HepG2 (cell line): ENCODE measurements around the gene STAG3. TPM values are rescaled to one million over a fixed set of nuclear protein-coding genes. Genes with fewer than 3 reads are reported as not detected.

Experiments
- ATAC-seq: fragments of 200-7000 bp; cut with Tn5 transposase; 3 replicates; pipeline ENCODE4 v1.9.1; 2020; ENCODE audit warnings: mild to moderate bottlenecking, moderate library complexity
- BruUV-seq: library from RNA; stranded (reverse); fragments of 400-500 nt; replicated peaks from 2 replicates; lab custom pipeline; 2021; lab: Mats Ljungman, UMichigan
- CTCF ChIA-PET: fragments of 300-600 bp; formaldehyde crosslinking; extraction: SDS; loops from one replicate; lab custom pipeline; 2021; ENCODE audit warnings: low total read pairs, inconsistent platforms, low intra/inter-chr PET ratio; lab: Yijun Ruan, JAX
- POLR2A ChIA-PET: fragments of 350-600 bp; sonication (Branson Sonifier 250); formaldehyde crosslinking; loops from one replicate; lab custom pipeline; 2020; ENCODE audit warnings: antibody characterized with exemption, inconsistent platforms; lab: Yijun Ruan, JAX
- DNase-seq: peaks from one replicate; pipeline ENCODE4 v3.0.0-alpha.2; 2015; ENCODE audit warnings: low spot score
- FAIRE-seq: peaks from 3 replicates; lab custom pipeline; 2011; peaks lifted over from hg19 to GRCh38; lab: Jason Lieb, UNC
- H2AFZ ChIP-seq: one replicate; pipeline ENCODE4 v1.6.1; 2011; ENCODE audit warnings: low read length, inconsistent platforms
- H3K27ac ChIP-seq: fragments of 300-600 bp; 3 replicates; pipeline ENCODE4 v1.8.0; 2011; ENCODE audit warnings: mixed run types, mild to moderate bottlenecking, mixed read lengths, low read length, inconsistent platforms; ENCODE audit not compliant: insufficient read depth; ENCODE audit errors: extremely low read length
- H3K27me3 ChIP-seq, 2 experiments: fragments of 200-600 bp in 1 of 2; 2 replicates in 1 of 2; 3 replicates in 1 of 2; pipeline versions ENCODE4 v1.6.0 to v1.8.0; 2011; ENCODE audit warnings: low read length in 2 of 2, mild to moderate bottlenecking in 2 of 2, moderate library complexity in 2 of 2, inconsistent platforms in 1 of 2; ENCODE audit not compliant: insufficient read depth in 2 of 2, control insufficient read depth in 1 of 2
- H3K36me3 ChIP-seq, 2 experiments: fragments of 200-600 bp in 1 of 2; replicated peaks in 1 of 2; 2 replicates in 1 of 2; 3 replicates in 1 of 2; pipeline versions ENCODE4 v1.5.1 to v1.8.0; 2011; ENCODE audit warnings: low read length in 2 of 2, inconsistent platforms in 1 of 2; ENCODE audit not compliant: insufficient read depth in 2 of 2, control insufficient read depth in 1 of 2
- H3K4me1 ChIP-seq: 2 replicates; pipeline ENCODE4 v1.5.1; 2012; ENCODE audit warnings: low read length, inconsistent platforms; ENCODE audit not compliant: insufficient read depth
- H3K4me2 ChIP-seq: 2 replicates; pipeline ENCODE4 v1.6.0; 2011; ENCODE audit warnings: low read depth, low read length, inconsistent platforms
- H3K4me3 ChIP-seq, 3 experiments: fragments of 200-600 bp in 1 of 3; sonication (generic), shearing (Covaris generic) in 1 of 3; replicated peaks in 1 of 3; 2 replicates each; pipeline ENCODE4 v1.5.1; 2011 to 2016; ENCODE audit warnings: low read length in 3 of 3, inconsistent platforms in 2 of 3, low read depth in 2 of 3, mild to moderate bottlenecking in 2 of 3, control low read depth in 1 of 3, mixed read lengths in 1 of 3; ENCODE audit not compliant: insufficient read depth in 1 of 3
- H3K79me2 ChIP-seq: one replicate; pipeline ENCODE4 v1.6.1; 2011; ENCODE audit warnings: low read length, inconsistent platforms; ENCODE audit not compliant: insufficient read depth
- H3K9ac ChIP-seq: 2 replicates; pipeline ENCODE4 v1.6.0; 2011; ENCODE audit warnings: mild to moderate bottlenecking, low read depth, low read length, inconsistent platforms; ENCODE audit not compliant: insufficient read depth
- H3K9me3 ChIP-seq: 2 replicates; pipeline ENCODE4 v1.5.1; 2012; ENCODE audit warnings: mild to moderate bottlenecking, low read length
- H4K20me1 ChIP-seq: 2 replicates; pipeline ENCODE4 v1.6.0; 2011; ENCODE audit warnings: inconsistent platforms, mild to moderate bottlenecking, low read length, moderate library complexity; ENCODE audit not compliant: insufficient read depth
- HMG20B ChIP-seq: conservative IDR thresholded peaks from 2 replicates; pipeline ENCODE4 v1.6.1; 2016; ENCODE audit warnings: missing genetic modification reagents, missing compliant biosample characterization
- PITX1 ChIP-seq: sonication (generic); formaldehyde crosslinking; IDR thresholded peaks from 2 replicates; pipeline ENCODE4 v1.5.1; 2020; ENCODE audit warnings: mild to moderate bottlenecking, missing genetic modification reagents
- ZBTB33 ChIP-seq: sonication (generic); formaldehyde crosslinking; IDR thresholded peaks from 2 replicates; pipeline ENCODE4 v1.4.0; 2020; ENCODE audit warnings: missing genetic modification reagents
- ZNF205 ChIP-seq: IDR thresholded peaks from 2 replicates; pipeline ENCODE4 v1.6.1; 2018; ENCODE audit warnings: missing biosample characterization, missing genetic modification reagents
- ZNF7 ChIP-seq: IDR thresholded peaks from 2 replicates; pipeline ENCODE4 v1.6.1; 2016; ENCODE audit warnings: missing biosample characterization, missing genetic modification reagents
- WGBS: methylation state at CpG from one replicate; pipeline ENCODE4 v1.1.6; 2017; ENCODE audit warnings: low lambda C conversion rate; 5-methylcytosine and 5-hydroxymethylcytosine counted together
- in situ Hi-C: cut with HindIII; loops from 2 replicates; pipeline ENCODE4 v1.10.0; 2017; ENCODE audit warnings: low pct_unique_long_range_greater_than_20kb; ENCODE audit not compliant: extremely low pct_ligation_motif_present
- intact Hi-C: fragments of 100-400 bp; cut with micrococcal nuclease; formaldehyde crosslinking; loops from one replicate; pipeline ENCODE4 v1.10.0; 2022; ENCODE audit not compliant: unreplicated experiment
- polyA plus RNA-seq, 8 experiments: library from polyadenylated mRNA; depleted of rRNA in 3 of 8; stranded (reverse) in 7 of 8; unstranded in 1 of 8; fragments of >200 nt; fragmentation: Illumina TruSeq in 4 of 8; extraction: Trizol in 4 of 8; gene quantifications; 2 replicates each; pipeline versions ENCODE4 v1.2.1 to v1.2.3, GENCODE V29; 2011 to 2016; ENCODE audit warnings: low read depth in 4 of 8, missing spikeins in 1 of 8, mixed read lengths in 1 of 8; ENCODE audit not compliant: insufficient read depth in 1 of 8
- total RNA-seq, 5 experiments: library from RNA; depleted of rRNA; stranded (reverse); fragments of >200 nt; fragmentation: Illumina TruSeq; extraction: Trizol; gene quantifications; 2 replicates each; pipeline ENCODE4 v1.2.3, GENCODE V29; 2016; ENCODE audit warnings: low read depth in 1 of 5

STAG3 gene
- total and polyA plus RNA-seq, 2 of the 13 experiments (the other 11 are each of a cell fraction or from before 2014, with no cell fraction given), result 0.09 to 0.33 TPM

GRCh38 chr7:100208911-100209408, 31.2 kb downstream of the STAG3 start:
- POLR2A ChIA-PET, result no interaction called here
- in situ Hi-C loops (no loop called here), intact Hi-C loops (no loop called here)
- ATAC-seq (no peak), FAIRE-seq (no peak), DNase-seq (no peak)
- no peak overlapping the region for H2AFZ ChIP-seq
- no peaks in the 10 kb centered on the region for H3K9me3 ChIP-seq
- no peak overlapping the region for H3K4me3 ChIP-seq
- peaks cover 28% of the 10 kb centered on the region for H3K4me1 ChIP-seq
- H3K36me3 ChIP-seq, result no peaks in the 10 kb centered on the region
- TF ChIP-seq PITX1, result no peak
- peak; percentile 73 for TF ChIP-seq ZBTB33
- TF ChIP-seq ZNF7 (CRISPR knock-in tag), result no peak
- H3K4me2 ChIP-seq, result no peak overlapping the region
- H3K9ac ChIP-seq, result no peak overlapping the region
- no peaks in the 10 kb centered on the region for H3K79me2 ChIP-seq
- H3K27ac ChIP-seq, result no peak overlapping the region
- H4K20me1 ChIP-seq, result no peaks in the 10 kb centered on the region
- WGBS, result 76% methylated on average over 6 of the region's 6 CpGs
- no TSS peak for BruUV-seq
- H3K27me3 ChIP-seq, result no peaks in the 10 kb centered on the region
- CTCF ChIA-PET, result no interaction called here

- BruUV-seq, result no TSS peak
- no peak for TF ChIP-seq HMG20B
- TF ChIP-seq ZNF205 (CRISPR knock-in tag), result no peak
- no peak for FAIRE-seq
- POLR2A ChIA-PET, result no interaction called here
- in situ Hi-C loops (no loop called here), intact Hi-C loops (no loop called here)
- CTCF ChIA-PET, result no interaction called here
- no peak overlapping the region for H3K4me2 ChIP-seq
- H3K36me3 ChIP-seq, result no peaks in the 10 kb centered on the region
- no peak overlapping the region for H2AFZ ChIP-seq
- H3K79me2 ChIP-seq, result no peaks in the 10 kb centered on the region
- no peak overlapping the region for H3K27ac ChIP-seq
- WGBS, result 85% methylated on average over 6 of the region's 6 CpGs
- H3K4me3 ChIP-seq, result no peak overlapping the region
- peaks cover 28% of the 10 kb centered on the region for H3K4me1 ChIP-seq
- H4K20me1 ChIP-seq, result no peaks in the 10 kb centered on the region
- no peaks in the 10 kb centered on the region for H3K9me3 ChIP-seq
- H3K9ac ChIP-seq, result no peak overlapping the region
- DNase-seq, result no peak
- ATAC-seq, result no peak
- H3K27me3 ChIP-seq, result no peaks in the 10 kb centered on the region
Measured at GRCh38 chr7:100209493-100209892, 31.8 kb downstream of the STAG3 start.
